Amniotic epithelial cell (primary cell): ENCODE results near the gene SLTM.
"Not testable (repeated sequence)": the region's sequence is repeated elsewhere in the genome, so short reads cannot be mapped to it uniquely, and the experiment has no call there.

Experiments
- DNase-seq: peaks from one replicate; pipeline ENCODE4 v3.0.0-alpha.2; 2010; ENCODE audit warnings: low read depth

Gene SLTM

GRCh38 chr15:58876306-58877106 lies 57.0 kb downstream of the SLTM start:
- no peak for DNase-seq

- no peak for DNase-seq
Observed at GRCh38 chr15:58875343-58875742, 58.1 kb downstream of the SLTM start.

GRCh38 chr15:58873267-58873666 lies 60.2 kb downstream of the SLTM start:
- peak; percentile 81 for DNase-seq

GRCh38 chr15:58870451-58870850 lies 63.0 kb downstream of the SLTM start:
- DNase-seq: peak; percentile 88

GRCh38 chr15:58867926-58868325 lies 65.6 kb downstream of the SLTM start:
- DNase-seq: no peak

GRCh38 chr15:58865425-58865880 lies 68.0 kb downstream of the SLTM start:
- peak; percentile 39 for DNase-seq

GRCh38 chr15:58864602-58865424 lies 68.7 kb downstream of the SLTM start:
- DNase-seq: peak; percentile 63

GRCh38 chr15:58862326-58862725 lies 71.2 kb downstream of the SLTM start:
- no peak for DNase-seq

GRCh38 chr15:58856621-58857020 lies 76.9 kb downstream of the SLTM start:
- DNase-seq: not testable (repeated sequence)

- DNase-seq: peak; percentile 46
Observed at GRCh38 chr15:58856086-58856485, 77.4 kb downstream of the SLTM start.

- DNase-seq: no peak
Observed at GRCh38 chr15:58854593-58854992, 78.9 kb downstream of the SLTM start.

- DNase-seq: peak; percentile 23
Observed at GRCh38 chr15:58852347-58852746, 81.1 kb downstream of the SLTM start.

- DNase-seq: not testable (repeated sequence)
Observed at GRCh38 chr15:58851205-58851604, 82.3 kb downstream of the SLTM start.

- DNase-seq: no peak
Observed at GRCh38 chr15:58842713-58843396, 90.6 kb downstream of the SLTM start.

GRCh38 chr15:58840048-58840447 lies 93.4 kb downstream of the SLTM start:
- peak; percentile 93 for DNase-seq

GRCh38 chr15:58839485-58839884 lies 94.0 kb downstream of the SLTM start:
- peak; percentile 39 for DNase-seq

GRCh38 chr15:58833681-58834426 lies 99.6 kb downstream of the SLTM start:
- DNase-seq: not testable (repeated sequence)

GRCh38 chr15:58830556-58830955 lies 102.9 kb downstream of the SLTM start:
- DNase-seq: no peak
